ENCODE measurements around the gene GATA5.

DNA sequence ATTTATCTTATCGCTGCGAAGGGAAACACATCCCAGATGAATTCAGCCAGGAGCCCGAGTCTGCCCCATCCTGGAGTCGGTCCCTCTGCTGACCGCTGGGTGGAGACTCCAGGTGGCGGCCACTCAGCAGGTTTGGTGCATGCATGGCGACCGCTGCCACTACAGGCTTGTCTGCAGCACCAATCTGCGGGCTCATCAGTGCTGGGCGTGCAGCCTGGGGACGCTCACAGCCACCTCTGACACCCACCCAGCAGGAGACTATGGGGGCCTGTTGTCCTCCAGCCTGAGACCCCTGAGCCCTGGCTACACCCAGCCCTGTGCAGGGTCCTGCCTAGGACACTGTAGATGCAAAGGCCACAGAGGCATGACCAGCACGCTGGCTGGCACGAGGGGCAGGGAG is 40.5 kb upstream of the GATA5 start:
- TF ChIP-seq SP1 (IDR thresholded peaks at IDR 0.05) (no peak), SUZ12 (IDR thresholded peaks at IDR 0.05) (no peak), BHLHE40 (IDR thresholded peaks at IDR 0.05; ENCODE audit: borderline replicate concordance) (no peak), FOXA1 (IDR thresholded peaks at IDR 0.05) (no peak), CTBP1 (IDR thresholded peaks at IDR 0.05; ENCODE audit: borderline replicate concordance) (no peak), L3MBTL2 (conservative IDR thresholded peaks at IDR 0.05) (no peak), FOXK2 (IDR thresholded peaks at IDR 0.05) (no peak), FOXM1 (IDR thresholded peaks at IDR 0.05; ENCODE audit: borderline replicate concordance) (no peak), TARDBP (IDR thresholded peaks at IDR 0.05) (no peak)

Data from HEK293T (cell line).